ENCODE results near the gene CDH23.

DNA sequence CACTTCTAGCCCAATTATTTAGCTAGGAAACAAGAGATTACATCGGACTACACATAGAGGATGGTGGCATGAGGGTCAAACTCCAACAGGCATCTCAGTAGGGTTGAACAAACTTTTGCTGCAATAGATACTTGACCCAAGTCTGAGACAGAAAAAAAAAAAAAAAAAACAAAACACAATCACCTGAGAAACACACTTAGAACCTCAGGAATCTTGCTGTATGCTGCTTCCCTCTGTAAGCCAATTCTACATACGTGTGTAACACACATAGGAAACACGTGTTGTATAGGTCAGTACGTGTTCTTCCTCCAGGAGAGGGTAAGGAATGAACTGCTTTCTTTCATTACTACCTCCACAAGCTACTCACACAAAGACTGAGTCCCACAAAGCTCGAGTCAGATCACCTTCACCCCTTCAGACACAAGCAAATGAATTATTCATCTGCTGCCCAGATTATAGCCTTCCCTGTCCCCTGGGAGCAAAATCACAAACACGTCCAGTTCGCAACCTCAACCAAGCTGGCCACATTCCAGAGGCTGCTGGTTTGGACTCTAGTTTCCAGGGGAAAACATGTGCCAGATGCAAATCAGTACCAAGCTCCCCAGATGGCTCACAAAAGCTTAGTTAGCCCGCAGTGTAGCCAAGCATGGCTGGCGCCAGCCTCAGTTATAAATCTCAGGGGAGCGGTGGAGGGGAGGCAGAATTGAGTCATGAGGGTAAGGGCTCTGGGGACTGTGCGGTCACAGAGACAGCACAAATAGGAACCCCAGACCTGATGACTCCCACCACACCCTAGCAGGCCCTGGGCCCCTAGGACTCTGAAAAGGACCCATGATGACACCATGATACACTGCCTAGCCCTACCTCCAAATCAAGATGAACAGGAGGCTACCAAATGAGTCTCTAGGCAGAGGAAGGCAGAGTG, 439.2 kb downstream of the CDH23 start:
- no peak for TF ChIP-seq TAF1 (IDR thresholded peaks at IDR 0.05; ENCODE audit: borderline replicate concordance, insufficient read depth, low read length)
- TF ChIP-seq POLR2AphosphoS5 (IDR thresholded peaks at IDR 0.05; ENCODE audit: low read depth, low read length), result no peak
- TF ChIP-seq SIN3A (IDR thresholded peaks at IDR 0.05; ENCODE audit: borderline replicate concordance, insufficient read depth, low read length), result no peak
- TF ChIP-seq, protein P1, sequence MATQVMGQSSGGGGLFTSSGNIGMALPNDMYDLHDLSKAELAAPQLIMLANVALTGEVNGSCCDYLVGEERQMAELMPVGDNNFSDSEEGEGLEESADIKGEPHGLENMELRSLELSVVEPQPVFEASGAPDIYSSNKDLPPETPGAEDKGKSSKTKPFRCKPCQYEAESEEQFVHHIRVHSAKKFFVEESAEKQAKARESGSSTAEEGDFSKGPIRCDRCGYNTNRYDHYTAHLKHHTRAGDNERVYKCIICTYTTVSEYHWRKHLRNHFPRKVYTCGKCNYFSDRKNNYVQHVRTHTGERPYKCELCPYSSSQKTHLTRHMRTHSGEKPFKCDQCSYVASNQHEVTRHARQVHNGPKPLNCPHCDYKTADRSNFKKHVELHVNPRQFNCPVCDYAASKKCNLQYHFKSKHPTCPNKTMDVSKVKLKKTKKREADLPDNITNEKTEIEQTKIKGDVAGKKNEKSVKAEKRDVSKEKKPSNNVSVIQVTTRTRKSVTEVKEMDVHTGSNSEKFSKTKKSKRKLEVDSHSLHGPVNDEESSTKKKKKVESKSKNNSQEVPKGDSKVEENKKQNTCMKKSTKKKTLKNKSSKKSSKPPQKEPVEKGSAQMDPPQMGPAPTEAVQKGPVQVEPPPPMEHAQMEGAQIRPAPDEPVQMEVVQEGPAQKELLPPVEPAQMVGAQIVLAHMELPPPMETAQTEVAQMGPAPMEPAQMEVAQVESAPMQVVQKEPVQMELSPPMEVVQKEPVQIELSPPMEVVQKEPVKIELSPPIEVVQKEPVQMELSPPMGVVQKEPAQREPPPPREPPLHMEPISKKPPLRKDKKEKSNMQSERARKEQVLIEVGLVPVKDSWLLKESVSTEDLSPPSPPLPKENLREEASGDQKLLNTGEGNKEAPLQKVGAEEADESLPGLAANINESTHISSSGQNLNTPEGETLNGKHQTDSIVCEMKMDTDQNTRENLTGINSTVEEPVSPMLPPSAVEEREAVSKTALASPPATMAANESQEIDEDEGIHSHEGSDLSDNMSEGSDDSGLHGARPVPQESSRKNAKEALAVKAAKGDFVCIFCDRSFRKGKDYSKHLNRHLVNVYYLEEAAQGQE (IDR thresholded peaks at IDR 0.05; ENCODE audit: insufficient read depth in 1 of 2, low read depth in 2 of 2, low read length in 2 of 2), result no peak
- TF ChIP-seq FOXP2 (optimal IDR thresholded peaks at IDR 0.05; ENCODE audit: borderline replicate concordance, extremely low read depth, extremely low read length, insufficient read depth), result no peak
